ENCODE data around the gene HEG1. TPM values are rescaled to one million over a fixed set of nuclear protein-coding genes. Genes with fewer than 3 reads are reported as not detected.

The HEG1 gene
- total RNA-seq, 6 experiments from 2014 or later: 3.5 to 14.9 (median 10.8) TPM

DNA sequence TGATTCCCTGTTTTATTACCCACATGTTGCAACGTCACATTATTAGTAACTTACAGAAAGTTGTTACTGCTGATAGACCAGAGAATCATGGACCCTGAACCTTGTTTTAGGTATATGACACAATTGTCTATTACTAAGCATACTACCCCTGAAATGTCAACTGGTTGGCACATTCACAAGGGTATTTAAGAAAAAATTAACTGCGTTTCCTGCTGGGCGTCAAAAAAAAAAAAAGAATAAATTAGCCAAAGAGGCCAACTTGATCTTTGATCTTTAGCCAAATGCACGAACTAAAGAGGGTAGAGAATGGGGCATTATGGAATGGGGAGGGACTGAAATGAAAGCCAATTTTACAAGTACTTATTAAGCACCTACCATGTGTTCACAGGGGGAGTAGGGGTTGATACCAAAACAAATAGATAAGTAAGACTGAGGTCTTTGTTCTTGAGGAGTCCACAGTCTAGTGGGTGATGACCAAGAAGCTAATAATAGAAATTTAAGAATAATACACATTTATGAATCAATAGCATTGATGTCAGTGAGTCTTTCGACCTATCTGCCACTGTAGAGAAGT lies 103.4 kb downstream of the HEG1 start:
- ATAC-seq (no peak), DNase-seq (no peak)
- intact Hi-C loops (cut with DNase I): no loop called here
- no peak for TF ChIP-seq POLR2A (IDR thresholded peaks at IDR 0.05)
- TF ChIP-seq, protein P1, sequence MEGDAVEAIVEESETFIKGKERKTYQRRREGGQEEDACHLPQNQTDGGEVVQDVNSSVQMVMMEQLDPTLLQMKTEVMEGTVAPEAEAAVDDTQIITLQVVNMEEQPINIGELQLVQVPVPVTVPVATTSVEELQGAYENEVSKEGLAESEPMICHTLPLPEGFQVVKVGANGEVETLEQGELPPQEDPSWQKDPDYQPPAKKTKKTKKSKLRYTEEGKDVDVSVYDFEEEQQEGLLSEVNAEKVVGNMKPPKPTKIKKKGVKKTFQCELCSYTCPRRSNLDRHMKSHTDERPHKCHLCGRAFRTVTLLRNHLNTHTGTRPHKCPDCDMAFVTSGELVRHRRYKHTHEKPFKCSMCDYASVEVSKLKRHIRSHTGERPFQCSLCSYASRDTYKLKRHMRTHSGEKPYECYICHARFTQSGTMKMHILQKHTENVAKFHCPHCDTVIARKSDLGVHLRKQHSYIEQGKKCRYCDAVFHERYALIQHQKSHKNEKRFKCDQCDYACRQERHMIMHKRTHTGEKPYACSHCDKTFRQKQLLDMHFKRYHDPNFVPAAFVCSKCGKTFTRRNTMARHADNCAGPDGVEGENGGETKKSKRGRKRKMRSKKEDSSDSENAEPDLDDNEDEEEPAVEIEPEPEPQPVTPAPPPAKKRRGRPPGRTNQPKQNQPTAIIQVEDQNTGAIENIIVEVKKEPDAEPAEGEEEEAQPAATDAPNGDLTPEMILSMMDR (IDR thresholded peaks at IDR 0.05): no peak
- no peak overlapping the region for H3K4me3 ChIP-seq
- no peak overlapping the region for H3K27ac ChIP-seq
- no peaks in the 10 kb centered on the region for H3K9me3 ChIP-seq
- no peaks in the 10 kb centered on the region for H3K36me3 ChIP-seq
- H3K4me1 ChIP-seq: no peaks in the 10 kb centered on the region
- H3K27me3 ChIP-seq: no peaks in the 10 kb centered on the region
- WGBS (ENCODE audit: insufficient coverage, low coverage, low lambda C conversion rate, missing lambda C conversion rate): 60% methylated on average over 5 of the region's 5 CpGs

- no peaks in the 10 kb centered on the region for H3K4me1 ChIP-seq
- 82% methylated on average over 8 of the region's 8 CpGs for WGBS (ENCODE audit: insufficient coverage, low coverage, low lambda C conversion rate, missing lambda C conversion rate)
- no peak for ATAC-seq
- TF ChIP-seq, protein P1 (IDR thresholded peaks at IDR 0.05): no peak
- TF ChIP-seq POLR2A (IDR thresholded peaks at IDR 0.05): no peak
- no peaks in the 10 kb centered on the region for H3K36me3 ChIP-seq
- no peak for DNase-seq
- intact Hi-C loops (cut with DNase I): no loop called here
- no peaks in the 10 kb centered on the region for H3K27me3 ChIP-seq
- no peaks in the 10 kb centered on the region for H3K9me3 ChIP-seq
- no peak overlapping the region for H3K4me3 ChIP-seq
- H3K27ac ChIP-seq: no peak overlapping the region
These were observed 104.1 kb downstream of the HEG1 start for GRCh38 chr3:124951511-124952281.

DNA sequence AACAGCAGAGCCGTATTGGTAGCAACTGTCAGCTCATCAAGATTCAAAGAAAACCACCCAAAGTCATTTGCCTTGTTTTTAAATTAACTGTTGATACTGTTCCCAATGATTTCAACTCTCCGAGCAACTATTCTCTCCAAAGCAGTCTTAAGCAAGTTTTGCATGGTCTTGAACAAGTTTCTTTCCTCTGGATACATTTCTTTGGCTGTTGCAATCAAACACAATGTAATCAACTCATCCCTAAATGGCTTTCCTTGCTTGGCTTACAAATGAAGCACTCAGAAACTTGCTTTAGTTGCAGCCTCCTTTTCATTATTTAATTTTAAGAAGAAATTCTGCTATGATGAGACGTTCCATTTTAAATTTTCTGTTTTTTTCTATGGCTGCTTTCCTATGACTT lies 105.8 kb downstream of the HEG1 start:
- ATAC-seq (no peak), DNase-seq (no peak)
- Histone ChIP-seq H3K27ac (no peak overlapping the region), H3K36me3 (no peaks in the 10 kb centered on the region), H3K27me3 (no peaks in the 10 kb centered on the region), H3K4me1 (no peaks in the 10 kb centered on the region), H3K9me3 (no peaks in the 10 kb centered on the region), H3K4me3 (no peak overlapping the region)
- intact Hi-C loops (cut with DNase I): no loop called here
- TF ChIP-seq, protein P1 (IDR thresholded peaks at IDR 0.05): no peak
- no peak for TF ChIP-seq POLR2A (IDR thresholded peaks at IDR 0.05)
- WGBS (ENCODE audit: insufficient coverage, low coverage, low lambda C conversion rate, missing lambda C conversion rate): 77% methylated on average over 3 of the region's 3 CpGs

GRCh38 chr3:124942613-124943012 lies 113.2 kb downstream of the HEG1 start:
- intact Hi-C loops (cut with DNase I): no loop called here
- DNase-seq (no peak), ATAC-seq (no peak)
- TF ChIP-seq, protein P1 (IDR thresholded peaks at IDR 0.05): no peak
- no peak for TF ChIP-seq POLR2A (IDR thresholded peaks at IDR 0.05)
- H3K36me3 ChIP-seq: no peaks in the 10 kb centered on the region
- H3K4me1 ChIP-seq: no peaks in the 10 kb centered on the region
- H3K27me3 ChIP-seq: no peaks in the 10 kb centered on the region
- 95% methylated on average over 2 of the region's 2 CpGs for WGBS (ENCODE audit: insufficient coverage, low coverage, low lambda C conversion rate, missing lambda C conversion rate)
- H3K4me3 ChIP-seq: no peak overlapping the region
- H3K9me3 ChIP-seq: no peaks in the 10 kb centered on the region
- no peak overlapping the region for H3K27ac ChIP-seq
